Activated T-cell treated with anti-CD3 and anti-CD28 coated beads, Interleukin-2, amount 50 U/mL, for 4 hours (primary cell): ENCODE measurements around the gene RAB1B. TPM values are rescaled to one million over a fixed set of nuclear protein-coding genes. Genes with fewer than 3 reads are reported as not detected.
"Not testable (repeated sequence)": the region's sequence is repeated elsewhere in the genome, so short reads cannot be mapped to it uniquely, and the experiment has no call there.

Experiments used
- ATAC-seq, 2 donors: fragments of 200-7000 bp; cut with Tn5 transposase; one replicate each; pipeline ENCODE4 v1.10.0; 2021
- DNase-seq: peaks from one replicate; pipeline ENCODE4 v3.0.0-alpha.2; 2020
- H3K27me3 Mint-ChIP-seq: one replicate; pipeline ENCODE4 v1.8.0; 2021; ENCODE audit warnings: low read depth, mixed read lengths
- H3K36me3 Mint-ChIP-seq: one replicate; pipeline ENCODE4 v1.8.0; 2022; ENCODE audit warnings: mixed read lengths; ENCODE audit not compliant: insufficient read depth
- H3K4me1 Mint-ChIP-seq: one replicate; pipeline ENCODE4 v1.8.0; 2021; ENCODE audit warnings: low read depth, mixed read lengths
- H3K4me3 Mint-ChIP-seq: one replicate; pipeline ENCODE4 v1.8.0; 2021; ENCODE audit warnings: mild to moderate bottlenecking, moderate library complexity, mixed read lengths
- H3K9me3 Mint-ChIP-seq: one replicate; pipeline ENCODE4 v1.8.0; 2021; ENCODE audit warnings: mixed read lengths
- total RNA-seq, 3 donors: library from RNA; stranded (reverse); gene quantifications; one replicate each; pipeline ENCODE4 v1.2.1, GENCODE V29; 2021

The RAB1B gene
- total RNA-seq, 3 donors from 2014 or later: 118 to 125 (median 120) TPM

- Mint-ChIP-seq H3K27me3 (no peaks in the 10 kb centered on the region), H3K36me3 (peaks cover 11% of the 10 kb centered on the region), H3K4me1 (peaks cover 2% of the 10 kb centered on the region), H3K4me3 (no peak overlapping the region), H3K9me3 (no peaks in the 10 kb centered on the region)
- no peak for DNase-seq
- no peak for ATAC-seq
Measured at GRCh38 chr11:66248903-66249302, 19.5 kb upstream of the RAB1B start.

GRCh38 chr11:66251809-66252208 lies 16.6 kb upstream of the RAB1B start:
- H3K4me3 Mint-ChIP-seq: no peak overlapping the region
- ATAC-seq: no peak
- peaks cover 9% of the 10 kb centered on the region for H3K36me3 Mint-ChIP-seq
- no peaks in the 10 kb centered on the region for H3K27me3 Mint-ChIP-seq
- no peaks in the 10 kb centered on the region for H3K9me3 Mint-ChIP-seq
- no peak for DNase-seq
- H3K4me1 Mint-ChIP-seq: peaks cover 11% of the 10 kb centered on the region

DNA sequence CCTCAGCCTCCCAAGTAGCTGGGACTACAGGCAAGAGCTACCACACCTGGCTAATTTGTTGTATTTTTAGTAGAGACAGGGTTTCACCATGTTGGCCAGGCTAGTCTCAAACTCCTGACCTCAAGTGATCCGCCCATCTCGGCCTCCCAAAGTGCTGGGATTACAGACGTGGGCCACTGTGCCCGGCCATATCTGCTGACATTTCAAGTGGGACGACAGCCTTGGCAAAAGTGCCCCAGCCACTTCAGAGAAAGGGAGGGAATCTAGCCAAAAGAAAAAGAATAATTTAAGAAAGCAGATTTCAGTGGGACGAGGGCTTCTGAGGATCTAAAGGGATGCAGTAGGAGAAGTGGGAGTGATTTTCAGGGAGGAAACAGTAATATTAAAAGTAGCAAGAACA lies 15.4 kb upstream of the RAB1B start:
- H3K4me3 Mint-ChIP-seq, H3K9me3 Mint-ChIP-seq, H3K27me3 Mint-ChIP-seq, H3K36me3 Mint-ChIP-seq, ATAC-seq, DNase-seq: not testable (repeated sequence)
- peaks cover 14% of the 10 kb centered on the region for H3K4me1 Mint-ChIP-seq

GRCh38 chr11:66258473-66258893 lies 10.0 kb upstream of the RAB1B start:
- H3K9me3 Mint-ChIP-seq: no peaks in the 10 kb centered on the region
- H3K36me3 Mint-ChIP-seq: peaks cover 15% of the 10 kb centered on the region
- DNase-seq (no peak), ATAC-seq (no peak)
- no peaks in the 10 kb centered on the region for H3K27me3 Mint-ChIP-seq
- peaks cover 26% of the 10 kb centered on the region for H3K4me1 Mint-ChIP-seq
- H3K4me3 Mint-ChIP-seq: peak overlapping the region; percentile 91

GRCh38 chr11:66259225-66259624 lies 9.2 kb upstream of the RAB1B start:
- Mint-ChIP-seq H3K36me3 (peaks cover 18% of the 10 kb centered on the region), H3K27me3 (no peaks in the 10 kb centered on the region), H3K4me3 (peak overlapping the region; percentile 91), H3K4me1 (peaks cover 26% of the 10 kb centered on the region), H3K9me3 (no peaks in the 10 kb centered on the region)
- ATAC-seq (no peak), DNase-seq (no peak)

DNA sequence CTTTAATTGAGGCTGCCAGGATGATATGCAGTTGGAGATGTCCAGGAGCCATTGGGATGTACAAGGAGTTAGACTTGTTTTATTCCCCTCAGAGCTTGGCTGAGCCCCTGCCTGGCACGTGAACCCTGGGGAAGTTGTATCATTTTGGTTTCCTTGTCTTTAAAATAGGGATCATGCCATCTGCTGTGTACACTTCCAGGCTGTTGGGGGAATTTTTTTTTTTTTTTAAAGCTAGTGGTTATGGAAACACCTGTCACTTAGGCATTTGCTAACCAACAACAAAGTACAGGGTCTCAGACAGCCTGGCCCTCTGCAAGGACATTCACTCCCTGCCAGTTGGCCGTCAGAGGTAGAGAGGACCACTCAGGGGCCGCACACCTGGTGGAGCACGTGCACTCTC lies 8.5 kb upstream of the RAB1B start:
- Mint-ChIP-seq H3K9me3 (no peaks in the 10 kb centered on the region), H3K4me3 (no peak overlapping the region), H3K27me3 (no peaks in the 10 kb centered on the region), H3K4me1 (peaks cover 26% of the 10 kb centered on the region), H3K36me3 (peaks cover 22% of the 10 kb centered on the region)
- DNase-seq (no peak), ATAC-seq (no peak)

GRCh38 chr11:66261578-66261977 lies 6.9 kb upstream of the RAB1B start:
- H3K36me3 Mint-ChIP-seq: peaks cover 22% of the 10 kb centered on the region
- no peaks in the 10 kb centered on the region for H3K27me3 Mint-ChIP-seq
- H3K4me3 Mint-ChIP-seq: no peak overlapping the region
- H3K9me3 Mint-ChIP-seq: no peaks in the 10 kb centered on the region
- ATAC-seq (no peak), DNase-seq (no peak)
- H3K4me1 Mint-ChIP-seq: peaks cover 19% of the 10 kb centered on the region

- Mint-ChIP-seq H3K4me3 (no peak overlapping the region), H3K9me3 (no peaks in the 10 kb centered on the region), H3K27me3 (no peaks in the 10 kb centered on the region), H3K4me1 (peaks cover 17% of the 10 kb centered on the region), H3K36me3 (peaks cover 22% of the 10 kb centered on the region)
- DNase-seq (no peak), ATAC-seq (no peak)
Measured at GRCh38 chr11:66262191-66262590, 6.2 kb upstream of the RAB1B start.

DNA sequence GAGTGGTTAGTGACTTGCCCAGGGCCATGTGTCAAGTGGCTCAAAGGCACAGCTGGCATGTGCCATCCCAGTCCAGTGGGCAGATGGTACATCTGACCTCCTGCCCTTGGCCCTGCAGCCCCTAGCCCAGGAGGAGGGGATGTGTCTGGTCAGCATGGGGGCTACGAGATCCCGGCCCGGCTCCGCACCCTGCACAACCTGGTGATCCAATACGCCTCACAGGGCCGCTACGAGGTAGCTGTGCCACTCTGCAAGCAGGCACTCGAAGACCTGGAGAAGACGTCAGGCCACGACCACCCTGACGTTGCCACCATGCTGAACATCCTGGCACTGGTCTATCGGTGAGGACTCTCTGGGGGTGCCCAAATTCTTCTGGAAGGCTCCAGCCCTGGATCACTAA lies 5.7 kb upstream of the RAB1B start:
- peaks cover 18% of the 10 kb centered on the region for H3K4me1 Mint-ChIP-seq
- no peaks in the 10 kb centered on the region for H3K27me3 Mint-ChIP-seq
- H3K4me3 Mint-ChIP-seq: no peak overlapping the region
- no peak for ATAC-seq
- no peak for DNase-seq
- peaks cover 22% of the 10 kb centered on the region for H3K36me3 Mint-ChIP-seq
- H3K9me3 Mint-ChIP-seq: no peaks in the 10 kb centered on the region

DNA sequence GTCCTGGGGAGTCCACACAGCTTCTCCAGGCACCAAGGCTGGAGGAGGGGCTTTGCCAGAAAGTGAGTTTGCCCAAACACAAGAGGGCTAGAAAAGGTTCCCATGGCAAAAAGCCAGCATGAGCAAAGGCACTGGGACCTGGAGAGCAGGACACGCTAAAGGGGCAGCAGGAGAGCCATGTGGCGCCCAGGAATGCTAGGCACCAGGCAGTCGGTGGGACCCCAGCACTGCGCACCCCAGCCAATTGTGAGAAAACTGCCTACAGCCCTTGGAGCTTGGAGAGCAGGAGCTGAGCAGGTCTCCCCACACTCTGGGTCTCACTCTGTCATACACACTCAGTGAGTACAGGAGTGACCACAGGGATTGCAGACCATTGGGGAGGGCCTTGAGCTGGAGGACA lies 5.2 kb upstream of the RAB1B start:
- ATAC-seq: no peak
- Mint-ChIP-seq H3K4me3 (no peak overlapping the region), H3K4me1 (peaks cover 21% of the 10 kb centered on the region), H3K36me3 (peaks cover 22% of the 10 kb centered on the region), H3K27me3 (no peaks in the 10 kb centered on the region), H3K9me3 (no peaks in the 10 kb centered on the region)
- DNase-seq: no peak

- DNase-seq (no peak), ATAC-seq (no peak)
- Mint-ChIP-seq H3K4me3 (no peak overlapping the region), H3K4me1 (peaks cover 19% of the 10 kb centered on the region), H3K9me3 (no peaks in the 10 kb centered on the region), H3K36me3 (peaks cover 22% of the 10 kb centered on the region), H3K27me3 (no peaks in the 10 kb centered on the region)
Measured at GRCh38 chr11:66263785-66264184, 4.7 kb upstream of the RAB1B start.

DNA sequence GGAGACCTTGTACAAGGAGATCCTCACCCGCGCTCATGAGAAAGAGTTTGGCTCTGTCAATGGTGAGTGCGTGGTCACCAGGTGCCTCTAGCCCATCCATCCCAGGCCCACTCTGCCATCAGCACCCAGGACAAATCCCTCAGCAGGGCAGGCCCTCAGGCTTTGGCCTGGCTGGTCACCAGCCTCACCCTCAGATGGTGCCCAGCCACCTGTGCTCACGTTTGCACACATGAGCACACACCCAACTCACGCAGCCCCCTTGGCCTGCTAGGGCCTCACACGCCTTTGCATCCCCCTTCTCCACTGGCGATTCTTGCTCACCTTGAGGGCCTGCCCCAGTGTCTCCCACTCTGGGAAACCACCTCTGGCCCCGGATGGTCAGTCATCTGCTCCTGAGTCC lies 4.1 kb upstream of the RAB1B start:
- DNase-seq: no peak
- Mint-ChIP-seq H3K36me3 (peaks cover 17% of the 10 kb centered on the region), H3K4me3 (no peak overlapping the region), H3K27me3 (no peaks in the 10 kb centered on the region), H3K9me3 (no peaks in the 10 kb centered on the region), H3K4me1 (peaks cover 17% of the 10 kb centered on the region)
- no peak for ATAC-seq

- Mint-ChIP-seq H3K4me1 (peaks cover 19% of the 10 kb centered on the region), H3K36me3 (peaks cover 14% of the 10 kb centered on the region), H3K27me3 (no peaks in the 10 kb centered on the region), H3K4me3 (no peak overlapping the region), H3K9me3 (no peaks in the 10 kb centered on the region)
- ATAC-seq (no peak), DNase-seq (peak; percentile 27)
Measured at GRCh38 chr11:66264914-66265313, 3.5 kb upstream of the RAB1B start.

GRCh38 chr11:66265531-66266377 lies 2.7 kb upstream of the RAB1B start:
- ATAC-seq (no peak), DNase-seq (no peak)
- Mint-ChIP-seq H3K27me3 (no peaks in the 10 kb centered on the region), H3K4me3 (no peak overlapping the region), H3K9me3 (no peaks in the 10 kb centered on the region), H3K36me3 (peaks cover 13% of the 10 kb centered on the region), H3K4me1 (peaks cover 27% of the 10 kb centered on the region)

GRCh38 chr11:66266378-66267038 lies 1.9 kb upstream of the RAB1B start:
- Mint-ChIP-seq H3K4me1 (peaks cover 29% of the 10 kb centered on the region), H3K9me3 (no peaks in the 10 kb centered on the region), H3K27me3 (no peaks in the 10 kb centered on the region), H3K4me3 (peak overlapping the region; percentile 96), H3K36me3 (peaks cover 14% of the 10 kb centered on the region)
- ATAC-seq (no peak), DNase-seq (no peak)
